Fibroblast of peridontal ligament (primary cell): ENCODE results near the gene ATPAF1.
"Not testable (repeated sequence)": the region's sequence is repeated elsewhere in the genome, so short reads cannot be mapped to it uniquely, and the experiment has no call there.

Experiments used
- DNase-seq: peaks from one replicate; pipeline ENCODE4 v3.0.0-alpha.2; 2010; ENCODE audit errors: extremely low read depth

Gene ATPAF1

DNA sequence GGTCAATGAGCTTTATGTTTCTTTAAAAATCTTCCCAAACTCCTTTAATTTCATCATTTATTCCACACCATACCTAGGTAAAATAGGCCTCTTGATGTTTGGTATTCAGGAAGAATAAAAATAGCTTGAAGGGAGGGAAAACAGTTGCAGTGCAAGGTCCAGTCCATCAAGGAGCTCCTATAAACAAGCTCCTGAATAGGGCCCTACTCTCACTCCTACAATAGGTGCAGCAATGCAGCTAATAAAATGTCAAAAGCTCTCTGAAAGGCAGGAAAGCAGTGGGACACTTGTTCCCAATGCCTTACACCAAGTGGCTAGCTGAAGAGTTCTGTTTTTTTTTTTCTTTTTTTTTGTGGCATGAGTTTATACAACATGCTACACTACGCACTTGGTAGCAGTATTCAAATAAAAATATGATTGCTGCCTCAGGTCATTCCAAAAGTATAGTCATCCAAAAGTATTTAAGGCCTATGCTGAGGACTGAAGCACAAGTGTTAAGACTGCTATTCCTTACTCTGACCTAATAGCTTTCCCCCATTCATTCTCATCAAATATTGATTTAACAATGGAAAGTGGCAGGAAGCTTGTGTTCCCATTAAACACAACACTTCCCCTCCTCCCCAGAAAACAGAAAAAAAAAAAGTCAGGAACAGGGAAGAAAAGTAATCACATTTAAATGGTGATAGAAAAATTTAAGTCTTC, 13.3 kb upstream of the ATPAF1 start:
- DNase-seq: no peak

DNA sequence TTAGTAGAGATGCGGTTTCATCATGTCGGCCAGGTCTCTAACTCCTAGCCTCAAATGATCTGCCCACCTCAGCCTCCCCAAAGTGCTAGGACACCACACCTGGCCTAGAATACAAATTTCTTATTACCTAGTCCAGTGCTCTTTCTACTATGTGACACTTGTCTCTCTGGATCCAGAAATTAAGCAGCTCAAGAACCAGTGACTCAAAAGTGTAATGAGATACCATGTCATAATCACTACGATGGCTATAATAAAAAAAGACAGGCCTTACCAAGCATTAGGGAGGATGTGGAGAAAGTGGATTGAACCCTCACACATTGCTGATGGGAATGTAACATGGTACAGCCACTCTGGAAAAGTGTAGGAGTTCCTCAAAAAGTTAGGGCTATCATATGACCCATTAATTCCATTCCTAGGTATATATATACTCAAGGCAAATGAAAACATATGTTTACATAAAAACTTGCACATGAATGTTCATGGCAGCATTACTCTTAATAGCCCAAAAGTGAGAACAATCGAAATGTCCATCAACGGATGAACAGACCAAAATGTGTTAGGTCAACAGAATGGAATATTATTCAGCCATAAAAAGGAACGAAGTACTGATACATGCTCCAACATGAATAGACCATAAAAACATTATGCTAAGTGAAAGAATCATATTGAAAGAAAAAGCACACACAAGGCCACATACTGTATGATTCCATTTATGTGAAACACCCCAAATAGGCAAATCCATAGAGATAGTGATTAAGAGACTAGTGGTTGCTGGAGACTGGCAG, 11.8 kb upstream of the ATPAF1 start:
- DNase-seq: no peak

DNA sequence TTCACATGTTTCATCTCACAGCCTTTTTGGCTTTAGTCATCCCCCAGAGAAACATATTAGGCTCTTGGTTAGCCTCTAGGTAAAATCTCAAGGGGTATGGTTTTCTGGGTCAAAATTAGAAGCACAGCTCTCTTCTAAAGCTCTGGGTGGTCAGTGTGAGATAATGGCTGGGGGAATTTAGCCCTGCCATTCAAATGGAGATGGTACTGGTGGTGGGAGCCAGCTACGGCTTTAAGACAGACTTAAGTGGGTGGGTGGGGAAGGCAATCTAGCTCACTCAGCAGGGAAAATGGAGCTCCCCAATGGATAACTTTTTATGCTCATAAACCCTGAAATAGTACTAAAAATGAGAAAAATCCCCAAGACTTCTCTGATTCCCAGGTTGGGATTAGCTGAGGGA, 9.2 kb upstream of the ATPAF1 start:
- DNase-seq: no peak

DNA sequence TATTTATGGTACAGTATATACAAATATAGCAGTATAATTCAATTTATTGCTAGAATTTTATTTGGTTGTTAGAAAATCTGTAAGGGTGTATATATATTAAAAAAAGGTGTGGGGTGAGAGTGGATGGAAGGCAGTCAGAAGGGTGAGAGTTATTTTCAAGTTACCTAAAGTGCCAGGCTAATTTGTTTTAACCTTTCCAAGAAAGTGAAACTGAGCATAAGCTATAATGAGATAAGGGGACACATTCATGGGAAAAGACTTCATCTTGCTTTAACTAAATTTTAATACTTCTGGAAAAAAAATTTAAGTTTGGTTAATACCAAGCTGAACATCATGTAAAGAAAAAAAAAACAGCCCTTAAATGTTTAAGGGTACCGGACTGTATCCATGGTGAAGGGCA, 8.4 kb upstream of the ATPAF1 start:
- no peak for DNase-seq

DNA sequence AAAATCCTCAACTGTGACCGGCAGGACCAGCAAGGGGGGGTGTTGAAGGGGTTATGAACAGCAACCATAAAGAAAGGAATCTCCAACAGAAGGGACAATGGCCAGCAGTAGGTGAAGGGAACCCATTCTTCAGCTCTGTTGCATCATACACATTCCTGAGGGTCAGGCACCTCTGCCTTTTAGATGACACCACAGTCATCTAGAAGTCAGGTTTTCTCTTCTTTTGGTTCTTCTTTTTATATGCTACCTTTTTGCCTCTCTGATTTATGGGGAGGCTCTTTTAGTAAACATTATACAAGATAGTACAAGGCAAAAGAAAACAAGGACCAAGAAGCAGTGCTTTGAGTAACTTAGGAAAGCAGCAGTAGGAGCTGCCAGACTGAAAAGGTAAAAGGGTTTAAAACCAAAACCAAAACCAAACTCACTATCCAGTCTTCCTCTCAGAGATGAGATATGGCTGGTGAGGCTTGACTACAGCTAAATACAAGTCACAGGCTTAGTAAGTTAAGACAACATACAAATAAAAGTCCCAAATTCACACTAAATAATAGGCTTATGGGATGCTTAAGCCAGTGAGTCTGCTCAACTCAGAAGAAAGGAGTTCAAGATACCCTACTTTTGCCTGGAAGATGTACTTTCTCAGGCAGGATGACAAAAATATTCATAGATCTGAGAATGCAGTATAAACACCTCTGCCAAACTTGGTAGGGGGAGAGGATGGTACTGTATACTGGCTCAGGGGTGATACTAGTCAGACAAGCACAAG, 7.6 kb upstream of the ATPAF1 start:
- DNase-seq: no peak

DNA sequence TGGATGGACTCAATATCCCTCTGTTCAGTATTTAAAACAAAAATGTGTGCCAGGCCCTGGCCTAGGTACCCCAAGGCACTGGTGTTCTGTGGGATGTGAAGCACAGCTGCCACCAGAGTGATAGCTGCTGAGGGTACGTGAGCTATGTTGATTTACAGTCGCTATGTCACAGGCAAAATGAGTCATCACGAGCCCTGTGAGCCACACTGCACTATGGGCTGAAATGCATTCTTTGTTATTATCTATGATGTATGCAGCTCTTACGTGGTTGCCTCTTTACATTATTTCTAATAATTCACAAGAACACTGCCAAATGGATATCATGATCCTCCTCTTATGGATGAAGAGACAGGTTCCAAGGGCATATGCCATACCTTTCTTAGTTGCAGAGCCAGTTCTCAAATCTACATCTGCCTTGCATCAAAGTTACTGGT, 5.6 kb upstream of the ATPAF1 start:
- no peak for DNase-seq

DNA sequence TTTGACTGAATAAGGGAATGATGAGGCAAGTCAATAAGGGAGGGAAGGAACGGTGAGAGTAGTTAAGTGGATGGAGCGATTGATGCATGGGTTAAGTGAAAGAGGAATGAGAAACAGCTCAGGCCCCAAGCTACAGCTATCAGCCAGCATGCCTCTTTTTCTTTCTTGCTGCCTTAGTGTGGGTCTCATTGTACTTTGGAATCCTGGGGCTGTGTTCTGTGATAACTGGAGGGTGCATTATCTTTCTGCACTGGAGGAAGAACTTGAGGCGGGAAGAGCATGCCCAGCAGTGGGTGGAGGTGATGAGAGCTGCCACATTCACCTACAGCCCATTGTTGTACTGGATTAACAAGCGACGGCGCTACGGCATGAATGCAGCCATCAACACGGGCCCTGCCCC, 4.5 kb upstream of the ATPAF1 start:
- DNase-seq: no peak

DNA sequence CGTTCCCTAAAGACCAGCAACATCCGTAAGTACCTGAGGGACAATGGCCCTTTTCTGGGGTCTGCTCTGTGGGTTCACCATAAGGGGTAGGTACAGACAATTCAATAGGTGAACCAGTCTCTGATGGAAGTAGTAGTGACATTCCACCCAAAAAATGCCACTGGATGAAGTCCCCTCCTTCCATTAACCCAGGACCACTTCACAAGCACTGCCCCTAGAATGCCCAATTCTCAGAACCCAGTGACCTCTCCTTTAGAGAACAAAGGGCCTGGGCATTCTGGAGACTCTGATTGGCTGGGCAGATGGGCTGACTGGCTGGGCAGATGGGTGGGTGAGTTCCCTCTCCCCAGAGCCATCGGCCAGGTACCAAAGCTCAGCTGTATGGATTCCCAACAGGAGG, 3.4 kb upstream of the ATPAF1 start, which contains the start of gene TEX38:
TSS of gene TEX38 (plus strand) at position 301 of the 400 bp plus-strand sequence. CDS start at position 382, 81 bp downstream.
- no peak for DNase-seq

DNA sequence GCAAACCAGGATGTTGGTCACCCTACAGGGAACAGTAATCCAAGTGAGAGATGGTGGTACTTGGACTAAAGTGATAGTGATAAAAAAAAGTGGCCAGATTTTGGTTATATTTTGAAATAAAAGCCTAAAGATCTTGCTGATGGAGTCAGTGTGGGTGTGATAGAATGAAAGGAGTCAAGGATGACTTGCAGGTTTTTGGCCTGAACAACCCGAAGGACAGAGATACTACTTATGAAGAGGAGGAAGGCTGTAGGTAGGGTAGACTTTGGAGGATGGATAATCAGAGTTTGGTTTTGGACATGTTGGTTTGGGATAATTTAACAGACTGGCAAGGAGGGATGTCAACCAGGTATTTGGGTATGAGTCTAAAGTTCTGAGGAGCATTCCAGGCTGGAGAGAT, 2.0 kb upstream of the ATPAF1 start:
- no peak for DNase-seq

DNA sequence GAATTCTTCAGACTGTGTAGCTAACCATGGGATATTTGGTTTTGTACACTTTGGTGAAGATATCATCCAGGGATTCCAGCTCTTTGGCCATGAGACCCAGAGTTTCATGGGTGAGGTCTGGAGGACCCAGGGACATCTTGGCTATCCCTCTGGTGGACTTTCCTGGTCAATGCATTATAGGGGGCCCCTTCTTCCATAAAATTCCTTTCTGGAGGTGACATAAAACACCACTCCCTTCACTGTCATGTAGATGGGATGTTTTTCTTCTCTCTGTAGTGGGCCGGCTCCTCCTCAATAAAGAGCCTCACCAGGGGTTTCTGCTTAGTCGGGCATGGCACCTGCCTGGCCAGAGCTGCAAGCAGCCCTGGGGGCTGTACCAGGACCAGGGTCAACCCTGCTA, 2.2 kb downstream of the ATPAF1 start:
- DNase-seq: no peak

DNA sequence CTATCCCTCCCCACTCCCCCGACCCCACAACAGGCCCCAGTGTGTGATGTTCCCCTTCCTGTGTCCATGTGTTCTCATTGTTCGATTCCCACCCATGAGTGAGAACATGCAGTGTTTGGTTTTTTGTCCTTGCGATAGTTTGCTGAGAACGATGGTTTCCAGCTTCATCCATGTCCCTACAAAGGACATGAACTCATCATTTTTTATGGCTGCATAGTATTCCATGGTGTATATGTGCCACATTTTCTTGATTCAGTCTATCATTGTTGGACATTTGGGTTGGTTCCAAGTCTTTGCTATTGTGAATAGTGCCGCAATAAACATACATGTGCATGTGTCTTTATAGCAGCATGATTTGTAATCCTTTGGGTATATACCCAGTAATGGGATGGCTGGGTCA, 5.2 kb downstream of the ATPAF1 start:
- not testable (repeated sequence) for DNase-seq

DNA sequence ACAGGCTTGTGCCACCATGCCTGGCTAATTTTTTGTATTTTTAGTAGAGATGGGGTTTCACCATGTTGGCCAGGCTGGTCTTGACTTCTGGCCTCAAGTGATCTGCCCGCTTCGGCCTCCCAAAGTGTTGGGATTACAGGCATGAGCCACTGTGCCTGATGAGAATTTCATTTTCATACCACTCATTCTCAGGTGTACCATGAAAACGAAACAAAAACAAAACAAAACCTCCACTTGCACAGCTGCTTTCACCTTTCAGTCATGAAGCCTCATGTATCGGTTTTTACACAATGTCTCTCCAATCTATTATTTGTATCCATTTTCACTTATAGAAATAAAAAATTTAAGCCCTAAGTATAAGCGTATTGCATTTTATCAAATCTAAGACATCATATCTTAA, 8.0 kb downstream of the ATPAF1 start:
- not testable (repeated sequence) for DNase-seq

DNA sequence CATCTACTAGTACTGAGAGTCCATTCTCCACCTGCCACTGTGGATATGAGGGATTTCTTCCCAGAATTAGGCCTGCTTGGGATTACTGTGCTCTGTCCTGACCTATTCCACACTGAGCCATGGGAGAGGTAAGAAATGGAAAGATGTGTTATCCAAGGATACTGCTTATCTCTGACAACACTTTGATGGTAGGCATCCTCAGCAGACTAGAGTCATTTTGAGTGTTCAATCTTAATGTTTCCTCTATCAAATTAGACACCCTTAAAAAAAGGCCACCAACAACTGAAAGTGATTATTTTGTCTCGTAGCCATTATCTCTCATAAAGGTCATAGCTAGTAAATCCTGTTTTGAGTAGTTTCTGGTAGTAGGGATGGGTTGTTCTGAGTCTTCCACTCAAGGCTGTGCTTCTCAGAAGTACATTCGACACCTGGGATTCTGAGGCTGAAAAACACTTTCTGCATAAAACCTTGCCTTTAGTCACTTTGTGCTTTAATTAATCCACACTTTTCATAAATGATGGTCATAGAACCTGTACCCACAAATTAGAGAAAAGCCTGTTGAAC, 8.8 kb downstream of the ATPAF1 start:
- no peak for DNase-seq

DNA sequence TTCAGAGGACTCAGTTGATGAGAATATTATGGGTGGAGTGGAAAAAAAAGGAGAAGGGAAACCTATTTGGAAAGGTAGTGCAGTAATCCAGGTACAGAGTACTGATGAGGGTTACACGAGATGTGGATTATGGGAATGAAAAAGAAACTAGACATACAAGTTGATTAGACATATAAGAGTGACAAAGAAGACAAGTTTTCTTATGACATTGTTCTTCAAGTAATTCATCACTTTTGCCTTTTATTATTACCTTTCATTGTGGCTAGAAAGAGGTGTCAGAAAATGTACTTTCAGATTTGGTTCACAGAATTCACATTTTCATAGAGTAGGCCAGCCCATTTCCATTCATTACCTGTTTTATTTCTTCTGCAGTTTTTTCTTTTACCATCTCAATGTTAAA, 10.4 kb downstream of the ATPAF1 start:
- no peak for DNase-seq

DNA sequence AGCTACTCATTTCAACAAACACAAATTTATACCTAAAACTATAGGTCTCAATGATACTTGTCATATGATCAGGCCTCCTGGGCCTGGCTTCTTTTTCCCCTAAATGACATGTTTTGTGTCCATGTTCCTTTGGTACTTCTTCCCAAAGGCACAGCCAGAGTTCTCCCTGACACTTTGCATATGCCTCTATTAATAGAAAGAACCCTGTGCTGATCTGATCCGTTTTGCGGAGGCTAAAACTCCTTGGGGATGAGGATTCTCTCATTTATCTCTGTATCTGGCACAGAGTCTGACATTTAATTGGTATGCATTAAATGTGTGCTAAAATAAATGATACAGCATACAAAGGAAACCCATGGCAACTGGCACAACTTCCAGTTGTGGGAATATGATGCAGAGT, 11.5 kb downstream of the ATPAF1 start:
- DNase-seq: no peak

DNA sequence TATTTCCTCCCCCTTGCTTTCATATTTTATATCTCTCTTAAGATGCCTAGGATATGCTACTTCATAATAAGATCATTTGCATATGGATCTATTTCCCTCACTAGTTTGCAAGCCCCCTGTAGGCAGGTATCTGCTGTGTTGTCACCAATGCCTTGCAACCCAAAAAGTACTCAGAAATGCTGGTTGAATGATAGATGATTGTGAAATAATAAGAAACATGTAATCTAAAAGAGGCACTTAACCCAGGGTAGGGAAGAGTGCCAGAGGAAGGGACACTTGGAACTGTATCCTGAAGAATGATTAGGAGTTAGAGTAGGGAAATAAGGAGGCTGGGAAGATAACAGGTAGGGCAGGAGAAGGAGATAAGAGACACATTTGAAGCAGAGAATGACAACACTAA, 12.3 kb downstream of the ATPAF1 start:
- DNase-seq: no peak

DNA sequence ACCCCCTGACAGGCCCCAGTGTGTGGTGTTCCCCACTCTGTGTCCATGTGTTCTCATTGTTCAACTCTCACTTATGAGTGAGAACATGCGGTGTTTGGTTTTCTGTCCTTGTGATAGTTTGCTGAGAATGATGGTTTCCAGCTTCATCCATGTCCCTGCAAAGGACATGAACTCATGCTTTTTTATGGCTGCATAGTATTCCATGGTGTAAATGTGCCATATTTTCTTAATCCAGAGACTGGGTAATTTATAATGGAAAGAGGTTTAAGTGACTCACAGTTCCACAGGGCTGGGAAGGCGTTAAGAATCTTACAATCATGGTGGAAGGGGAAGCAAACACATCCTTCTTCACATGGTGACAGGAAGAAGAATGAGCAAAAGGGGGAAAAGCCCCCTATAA, 13.5 kb downstream of the ATPAF1 start:
- DNase-seq: not testable (repeated sequence)

DNA sequence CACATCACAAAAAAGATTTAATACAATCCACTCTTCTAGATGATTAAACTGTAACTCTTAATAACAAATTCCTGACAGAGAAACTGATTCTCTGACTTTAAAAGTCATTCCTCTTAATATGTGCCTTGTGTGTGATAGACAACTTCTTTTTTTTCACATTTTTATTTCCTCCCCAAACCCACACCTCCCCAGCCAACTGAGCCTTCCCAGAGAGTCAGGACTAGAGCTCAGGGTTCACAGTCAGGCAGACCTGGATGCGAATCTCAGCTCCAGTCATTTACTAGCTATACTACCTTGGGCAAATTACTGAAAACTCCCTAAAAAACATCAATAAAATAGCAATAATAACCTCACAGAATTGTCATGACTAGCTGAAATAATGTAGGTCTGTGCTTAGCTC, 14.2 kb downstream of the ATPAF1 start:
- no peak for DNase-seq

DNA sequence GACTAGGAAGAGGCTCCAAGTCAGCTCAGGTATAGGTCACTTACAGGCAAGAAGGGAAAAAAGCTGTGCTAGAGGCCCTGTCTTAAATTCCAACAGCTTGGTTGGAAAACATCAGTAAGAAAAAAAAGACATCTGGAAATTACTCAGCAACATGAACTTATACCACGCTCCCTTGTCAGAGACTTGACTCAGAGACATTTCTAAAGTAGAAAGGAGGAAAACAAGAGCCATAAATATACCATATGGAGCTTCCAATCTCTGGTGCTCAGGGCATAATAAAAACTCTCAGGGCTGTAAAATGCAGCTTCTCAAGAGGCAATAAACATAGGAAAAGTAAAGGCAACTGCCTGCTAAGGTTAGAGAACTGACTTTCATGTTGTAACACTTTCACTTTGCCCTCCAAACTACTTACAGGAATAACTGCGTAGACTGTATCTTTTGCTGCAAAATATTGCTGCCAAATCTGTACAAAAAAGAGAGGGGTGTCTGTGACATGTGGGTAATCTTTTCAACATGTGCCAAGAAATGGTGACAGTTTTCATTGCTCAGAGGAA, 14.7 kb downstream of the ATPAF1 start:
- DNase-seq: peak; percentile 25

DNA sequence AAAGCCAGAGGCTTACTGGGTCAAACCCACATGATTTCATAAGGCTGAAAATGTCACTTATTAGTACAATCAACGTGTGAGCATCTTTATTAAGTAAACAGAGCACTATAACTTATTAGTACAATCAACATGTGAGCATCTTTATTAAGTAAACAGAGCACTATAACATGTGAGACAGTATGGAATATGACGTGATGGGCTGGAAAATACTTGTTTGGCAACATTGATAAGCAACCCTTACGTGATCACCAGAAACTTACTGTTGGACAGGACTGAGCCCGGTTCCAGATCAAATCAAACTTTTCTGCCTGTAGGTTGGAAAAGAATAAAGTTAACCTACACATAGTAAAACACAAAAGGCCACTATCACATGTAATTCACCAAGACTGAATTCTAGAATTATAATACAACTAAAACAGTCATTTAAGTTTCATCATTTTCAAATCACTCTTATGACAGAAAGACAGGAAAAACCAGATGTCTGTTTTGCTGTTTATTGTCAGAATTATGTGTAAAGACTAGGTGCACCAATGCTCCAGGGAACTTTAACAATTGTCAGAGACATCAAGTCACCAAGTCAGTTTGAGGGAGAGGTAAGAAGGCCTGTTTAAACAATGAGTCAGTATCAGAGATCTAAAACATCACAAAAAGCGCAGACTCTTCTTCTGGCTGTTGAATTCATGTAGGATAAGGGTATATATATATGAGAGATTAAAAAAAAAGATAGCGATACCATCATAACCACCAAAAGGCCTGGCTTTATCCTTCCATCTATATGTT, 15.7 kb downstream of the ATPAF1 start:
- no peak for DNase-seq

DNA sequence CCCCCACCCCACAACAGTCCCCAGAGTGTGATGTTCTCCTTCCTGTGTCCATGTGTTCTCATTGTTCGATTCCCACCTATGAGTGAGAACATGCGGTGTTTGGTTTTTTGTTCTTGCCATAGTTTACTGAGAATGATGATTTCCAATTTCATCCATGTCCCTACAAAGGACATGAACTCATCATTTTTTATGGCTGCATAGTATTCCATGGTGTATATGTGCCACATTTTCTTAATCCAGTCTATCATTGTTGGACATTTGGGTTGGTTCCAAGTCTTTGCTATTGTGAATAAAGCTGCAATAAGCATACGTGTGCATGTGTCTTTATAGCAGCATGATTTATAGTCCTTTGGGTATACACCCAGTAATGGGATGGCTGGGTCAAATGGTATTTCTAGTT, 17.0 kb downstream of the ATPAF1 start:
- not testable (repeated sequence) for DNase-seq
